Effector CD4-positive, alpha-beta T cell (primary cell): ENCODE measurements around the gene IMMP2L.
"Not testable (repeated sequence)": the region's sequence is repeated elsewhere in the genome, so short reads cannot be mapped to it uniquely, and the experiment has no call there.

Experiments used
- DNase-seq: peaks from one replicate; pipeline ENCODE4 v3.0.0-alpha.2; 2020

The IMMP2L gene

DNA sequence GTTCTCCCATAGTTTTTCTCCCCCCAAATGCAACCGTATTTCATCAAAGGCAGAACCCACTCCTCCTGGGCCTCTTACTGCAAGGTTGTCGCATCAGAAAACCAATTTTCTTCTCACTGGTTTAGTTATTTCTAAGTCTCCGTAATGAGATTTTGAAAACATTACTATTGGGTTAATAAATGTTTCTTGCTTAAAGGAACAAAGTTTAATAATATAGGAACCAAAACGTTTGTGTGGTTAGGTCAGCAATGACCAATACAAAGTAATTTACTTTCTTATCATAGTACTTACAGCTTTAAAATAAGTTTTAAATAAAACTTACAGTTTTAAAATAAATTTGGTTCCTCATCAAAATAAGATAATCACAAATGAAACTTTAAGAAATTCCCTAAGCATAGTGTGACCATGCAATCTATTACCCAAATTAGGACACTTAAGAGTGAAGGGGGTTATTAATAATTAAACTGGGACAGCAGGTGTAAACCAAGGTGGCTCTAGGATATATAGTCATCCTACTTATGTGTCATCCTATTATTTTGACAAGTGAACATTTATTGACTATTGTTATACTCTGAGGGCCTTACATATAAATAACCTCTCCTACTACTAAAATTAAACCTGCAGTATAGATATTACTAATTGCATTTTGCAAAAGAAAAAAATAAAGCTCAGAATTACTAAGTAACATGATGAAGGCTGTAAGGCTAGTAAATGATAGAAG is 886.7 kb downstream of the IMMP2L start:
- no peak for DNase-seq

DNA sequence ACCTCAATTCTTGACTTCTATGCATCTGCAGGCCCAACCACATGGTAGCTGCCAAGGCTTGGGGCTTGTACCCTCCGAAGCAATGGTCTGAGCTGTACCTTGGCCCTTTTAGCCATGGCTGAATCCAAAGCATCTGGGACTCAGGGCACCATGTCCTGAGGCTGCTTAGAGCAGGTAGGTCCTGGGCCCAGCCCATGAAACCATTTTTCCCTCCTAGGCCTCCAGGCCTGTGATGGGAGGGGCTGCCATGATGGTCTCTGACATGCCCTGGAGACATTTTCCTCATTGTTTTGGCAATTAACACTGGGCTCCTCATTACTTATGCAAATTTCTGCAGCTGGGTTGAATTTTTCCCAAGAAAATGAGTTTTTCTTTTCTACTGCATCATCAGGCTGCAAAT is 889.1 kb downstream of the IMMP2L start:
- DNase-seq = no peak

DNA sequence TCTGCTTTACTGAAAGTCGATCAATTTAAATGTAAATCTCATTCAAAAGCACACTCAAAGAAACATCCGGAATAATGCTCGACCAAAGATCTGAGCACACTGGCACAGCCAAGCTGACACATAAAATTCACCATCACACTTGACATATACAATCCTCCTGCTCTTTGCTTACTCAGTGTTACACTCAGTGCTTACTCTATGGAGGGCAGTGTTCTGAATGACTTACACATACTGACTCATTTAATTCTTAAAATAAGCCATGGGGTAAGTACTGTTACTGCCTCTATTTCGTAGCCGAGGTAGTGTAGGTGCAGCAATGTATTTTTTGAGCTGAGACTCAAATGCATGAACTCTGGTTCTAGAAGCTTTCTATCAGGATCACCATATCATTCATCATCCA is 892.9 kb downstream of the IMMP2L start:
- no peak for DNase-seq

GRCh38 chr7:110664803-110665202 is 897.5 kb downstream of the IMMP2L start:
- DNase-seq = no peak

- DNase-seq = not testable (repeated sequence)
Observed at GRCh38 chr7:110660637-110661036, 901.7 kb downstream of the IMMP2L start.

DNA sequence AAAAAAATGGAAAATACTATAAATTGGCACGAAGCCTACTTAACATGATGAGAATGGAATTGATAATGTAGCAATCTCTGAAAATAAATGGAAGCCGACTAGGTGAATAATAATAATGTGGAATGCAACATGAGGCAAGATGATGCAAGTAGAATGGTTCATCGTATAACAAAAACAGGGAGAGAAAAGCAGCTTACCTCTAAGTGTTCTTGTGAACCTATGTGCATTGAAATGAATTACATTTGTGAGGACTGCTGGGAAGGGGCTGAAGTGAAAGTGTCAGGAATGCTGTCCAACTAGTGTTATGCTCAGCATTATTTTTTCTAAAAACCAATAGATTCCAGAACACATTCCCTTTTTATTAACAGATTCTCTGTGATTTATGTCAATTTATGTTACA is 912.0 kb downstream of the IMMP2L start:
- DNase-seq = no peak

DNA sequence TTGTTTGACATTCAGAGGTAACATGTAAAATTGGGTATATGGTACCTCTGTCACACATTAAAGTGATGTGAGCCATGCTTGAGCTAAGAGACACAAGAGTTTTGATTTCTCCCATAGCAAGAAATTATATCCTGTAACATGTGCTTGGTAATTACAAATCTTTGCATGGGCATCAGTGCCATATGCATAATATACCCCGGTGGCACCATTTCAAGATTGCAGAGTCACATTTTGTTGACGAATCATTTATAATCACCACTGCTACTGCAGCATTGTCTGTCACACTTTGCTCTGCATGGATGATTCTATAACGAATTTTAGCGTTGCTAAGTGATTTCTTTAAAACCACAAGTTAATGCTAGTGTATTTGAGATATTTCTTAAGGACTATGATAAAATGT is 915.0 kb downstream of the IMMP2L start:
- DNase-seq = no peak

GRCh38 chr7:110646804-110647203 is 915.5 kb downstream of the IMMP2L start:
- no peak for DNase-seq

- no peak for DNase-seq
Observed at GRCh38 chr7:110645616-110646015, 916.7 kb downstream of the IMMP2L start.

GRCh38 chr7:110645060-110645459 is 917.2 kb downstream of the IMMP2L start:
- no peak for DNase-seq

- no peak for DNase-seq
Observed at GRCh38 chr7:110637252-110637651, 925.0 kb downstream of the IMMP2L start.

DNA sequence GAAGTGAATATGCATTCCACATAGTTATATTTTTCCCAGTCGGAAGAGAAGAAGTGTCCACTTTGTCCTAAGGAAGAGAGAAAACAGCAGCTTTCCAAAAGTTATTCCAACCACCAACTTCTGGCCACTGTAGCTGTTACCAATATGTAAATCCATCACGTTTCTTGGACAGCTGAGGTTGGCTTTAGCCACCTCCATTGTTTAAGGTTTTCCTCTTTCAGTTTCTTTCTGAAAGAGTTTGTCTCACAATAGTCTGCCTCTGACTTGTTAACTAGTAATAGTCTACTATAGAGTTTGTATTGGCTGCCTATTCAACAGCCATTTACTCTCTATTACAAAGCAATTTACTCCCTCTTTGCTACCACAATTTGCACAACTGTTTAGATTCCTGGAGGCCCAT is 929.0 kb downstream of the IMMP2L start:
- no peak for DNase-seq

- no peak for DNase-seq
Observed at GRCh38 chr7:110626414-110626813, 935.9 kb downstream of the IMMP2L start.

DNA sequence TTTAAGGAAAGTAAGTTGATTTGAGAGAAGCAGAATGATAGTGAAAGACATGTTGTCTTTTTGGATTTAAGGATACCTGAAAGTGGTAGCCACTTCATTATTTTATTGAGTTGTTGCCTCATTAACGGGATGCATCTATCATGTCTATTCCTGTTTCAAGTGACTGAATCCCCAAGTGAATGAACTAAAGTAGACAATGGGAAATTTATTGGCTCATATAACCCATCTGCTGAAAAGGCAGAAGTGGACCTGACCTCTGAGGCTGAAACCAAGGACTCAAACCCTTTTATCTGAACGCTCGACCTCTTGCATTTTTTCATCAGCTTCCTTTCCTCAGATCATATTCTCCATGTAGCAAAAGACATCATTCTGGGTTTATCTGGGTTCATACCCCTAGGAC is 937.0 kb downstream of the IMMP2L start:
- no peak for DNase-seq

DNA sequence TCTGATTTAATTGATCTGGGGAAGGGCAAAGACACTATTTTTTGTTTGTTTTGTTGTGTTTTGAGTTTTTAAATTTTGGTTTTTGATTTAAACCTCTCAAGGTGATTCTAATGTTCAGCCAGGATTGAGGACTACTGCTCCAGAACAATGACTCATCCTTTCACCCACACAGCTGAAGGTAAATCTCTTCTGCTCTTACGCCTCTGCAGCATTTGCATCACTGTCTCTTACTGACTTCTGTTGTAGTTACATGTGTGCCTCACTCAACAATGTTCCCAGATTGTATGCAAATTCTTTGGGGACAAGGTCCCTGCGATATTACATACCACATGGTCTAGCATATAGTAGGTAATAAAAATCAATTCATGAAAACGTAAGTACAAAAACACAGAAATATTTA is 938.9 kb downstream of the IMMP2L start:
- DNase-seq = no peak

DNA sequence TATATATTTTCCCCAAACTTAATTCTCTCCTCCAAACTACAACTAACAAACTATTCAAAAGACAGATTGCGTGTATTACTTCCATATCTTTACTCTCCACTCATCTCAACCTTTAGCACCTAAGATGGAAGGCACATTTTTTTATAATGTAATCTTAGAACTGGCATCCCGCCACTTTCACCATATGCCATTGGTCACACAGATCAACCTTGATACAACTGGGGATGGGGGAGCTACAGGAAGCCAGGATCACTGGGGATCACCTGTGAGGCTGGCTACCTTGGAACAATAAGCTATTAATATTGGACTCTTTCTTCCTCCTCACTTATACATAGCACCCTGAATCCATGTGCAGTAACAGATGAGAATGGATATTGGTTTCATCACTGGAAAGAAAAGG is 941.0 kb downstream of the IMMP2L start:
- no peak for DNase-seq

DNA sequence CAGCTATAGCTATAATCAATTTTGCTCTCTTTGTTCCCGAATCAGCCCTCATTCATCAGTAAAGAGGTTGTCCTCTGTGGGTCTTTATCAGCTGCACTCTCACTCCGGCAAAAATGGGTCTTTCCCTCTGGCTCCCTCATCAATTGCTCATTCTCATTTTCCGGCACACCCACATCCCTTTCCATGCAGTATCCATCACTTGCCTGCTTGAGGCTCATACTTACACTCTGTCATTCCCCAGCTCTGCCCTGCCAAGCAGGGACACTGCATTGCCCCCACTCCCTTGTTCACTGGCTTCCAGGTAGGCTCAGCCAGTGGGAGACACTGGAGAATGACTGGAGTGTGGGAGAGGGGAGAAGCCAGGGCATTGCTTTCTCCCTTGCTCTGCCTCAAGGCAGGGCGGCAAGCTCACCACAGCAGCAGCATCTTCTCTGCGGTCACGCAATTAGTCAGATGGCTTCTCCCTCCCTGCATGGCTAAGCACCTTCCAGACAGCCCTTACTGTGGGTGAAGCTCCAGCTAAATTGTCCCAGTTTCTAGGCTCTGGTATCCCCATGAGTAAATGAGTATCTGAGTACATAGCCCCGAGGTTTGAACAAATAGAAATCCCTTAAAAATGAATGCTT is 942.1 kb downstream of the IMMP2L start:
- no peak for DNase-seq
